Left renal cortex interstitium (tissue), 4 donors: ENCODE data around the gene FUT8. TPM values are rescaled to one million over a fixed set of nuclear protein-coding genes. Genes with fewer than 3 reads are reported as not detected.
"Not testable (repeated sequence)": the region's sequence is repeated elsewhere in the genome, so short reads cannot be mapped to it uniquely, and the experiment has no call there.

Experiments
- DNase-seq, 4 donors: peaks; one replicate each; pipeline ENCODE4 v3.0.0-alpha.2; 2013; ENCODE audit warnings: low read depth in 4 of 4, low spot score in 2 of 4, missing footprints in 1 of 4
- polyA plus RNA-seq, 4 donors: library from polyadenylated mRNA; unstranded; fragments of 120-200 nt; gene quantifications; one replicate each; pipeline ENCODE4 v1.2.1, GENCODE V29; 2013; ENCODE audit not compliant: insufficient read length in 4 of 4

The FUT8 gene
- polyA plus RNA-seq, 4 donors = 14.8 to 22.0 (median 18.7) TPM

DNA sequence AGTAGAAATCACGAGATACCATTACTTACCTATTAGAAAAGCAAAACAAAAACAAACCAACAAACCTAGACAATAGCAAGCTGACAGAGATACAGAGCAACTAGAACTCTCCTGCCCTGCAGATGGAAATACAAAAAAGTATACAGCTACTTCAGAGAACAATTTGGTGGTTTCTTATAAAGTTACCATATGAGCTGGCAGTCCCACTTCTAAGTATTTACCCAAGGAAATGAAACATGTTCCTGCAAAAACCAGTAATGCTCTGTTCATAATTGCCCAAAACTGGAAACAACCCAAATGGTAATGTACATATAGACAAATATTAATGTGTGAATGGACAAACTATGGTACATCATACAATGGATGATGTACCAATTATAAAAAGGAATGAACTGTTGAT lies 31.7 kb downstream of the FUT8 start:
- DNase-seq = no peak

DNA sequence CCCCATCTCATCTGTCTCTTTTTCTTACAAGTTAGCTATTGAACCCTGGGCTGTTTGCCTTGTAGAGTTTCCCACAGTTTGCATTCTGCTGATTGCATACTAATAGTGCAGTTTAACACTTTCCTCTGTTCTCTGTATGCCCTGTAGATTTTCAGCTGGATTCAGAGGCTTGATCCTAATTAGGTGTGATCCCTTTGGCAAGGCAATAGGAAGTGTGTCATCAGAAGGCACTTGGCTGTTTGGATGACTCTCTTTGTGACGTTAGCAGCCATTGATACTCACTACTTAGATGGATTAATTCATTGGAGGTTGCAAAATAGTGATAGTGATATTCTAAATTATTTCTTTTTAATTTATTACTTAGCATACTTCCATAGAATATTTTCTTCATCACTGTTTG lies 33.6 kb downstream of the FUT8 start:
- DNase-seq = no peak

DNA sequence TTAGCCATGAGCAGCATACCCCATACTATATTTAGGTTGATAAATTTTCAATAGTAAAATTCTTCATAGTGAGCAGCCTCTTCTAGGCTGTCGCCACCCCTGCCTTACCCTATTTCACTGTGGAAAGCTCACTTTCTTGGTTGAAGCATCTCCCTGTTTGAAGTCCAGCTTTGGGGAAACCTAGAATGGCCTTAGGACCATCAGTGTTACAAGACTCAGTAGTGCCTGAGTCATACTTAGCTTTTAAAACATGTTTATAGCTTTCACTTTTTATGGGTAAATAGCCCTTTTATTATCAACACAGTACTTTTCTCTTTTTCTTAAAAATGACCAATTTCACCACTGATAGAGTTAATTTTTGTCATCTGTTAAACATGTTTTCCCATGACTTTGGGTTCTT lies 37.1 kb downstream of the FUT8 start:
- no peak for DNase-seq

DNA sequence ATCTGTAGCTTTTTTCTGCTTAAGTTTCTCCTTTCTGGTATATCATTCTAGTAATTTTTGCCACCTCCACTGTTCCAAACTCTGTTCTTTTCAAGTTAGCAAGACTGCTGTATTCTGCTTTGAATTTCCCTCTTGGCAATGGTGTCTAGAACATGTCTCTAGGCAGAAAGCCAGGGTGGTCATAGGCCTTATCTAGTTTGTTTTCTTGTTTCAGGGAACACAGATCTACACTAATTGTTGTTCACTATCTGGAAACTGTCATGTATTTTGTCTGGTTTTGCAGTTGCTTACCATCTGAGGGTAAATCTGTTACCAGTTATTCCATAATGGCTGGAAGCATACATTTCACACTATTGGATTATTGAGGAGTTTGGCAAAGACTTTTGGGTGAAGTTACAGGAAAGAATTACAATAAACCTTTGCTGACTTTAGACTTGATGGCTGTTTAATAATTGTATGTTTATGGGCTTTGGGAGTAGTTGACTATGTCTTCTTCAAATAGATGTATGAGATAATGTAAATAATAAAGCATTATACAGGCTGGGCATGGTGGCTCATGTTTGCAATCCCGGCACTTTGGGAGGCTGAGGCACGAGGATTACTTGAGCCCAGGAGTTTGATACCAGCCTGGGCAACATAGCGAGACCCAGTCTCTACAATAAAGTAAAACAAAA lies 41.4 kb downstream of the FUT8 start:
- no peak for DNase-seq

DNA sequence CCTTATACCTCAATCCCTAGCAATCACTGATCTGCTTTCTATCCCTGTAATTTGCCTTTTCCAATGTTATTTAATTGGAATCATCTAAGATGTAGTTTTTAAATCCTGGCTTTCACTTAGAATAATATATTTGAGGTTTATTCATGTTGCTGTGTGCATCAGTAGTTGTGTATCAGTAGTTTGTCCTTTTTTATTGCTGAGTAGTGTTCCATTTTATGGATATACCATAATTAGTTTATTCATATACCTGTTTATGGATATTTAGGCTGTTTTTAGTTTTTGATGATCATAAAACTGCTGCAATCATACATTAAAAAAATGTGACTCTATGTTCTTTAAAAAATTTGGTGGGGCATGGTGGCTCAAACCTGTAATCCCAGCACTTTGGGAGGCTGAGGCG lies 43.7 kb downstream of the FUT8 start:
- DNase-seq = no peak

DNA sequence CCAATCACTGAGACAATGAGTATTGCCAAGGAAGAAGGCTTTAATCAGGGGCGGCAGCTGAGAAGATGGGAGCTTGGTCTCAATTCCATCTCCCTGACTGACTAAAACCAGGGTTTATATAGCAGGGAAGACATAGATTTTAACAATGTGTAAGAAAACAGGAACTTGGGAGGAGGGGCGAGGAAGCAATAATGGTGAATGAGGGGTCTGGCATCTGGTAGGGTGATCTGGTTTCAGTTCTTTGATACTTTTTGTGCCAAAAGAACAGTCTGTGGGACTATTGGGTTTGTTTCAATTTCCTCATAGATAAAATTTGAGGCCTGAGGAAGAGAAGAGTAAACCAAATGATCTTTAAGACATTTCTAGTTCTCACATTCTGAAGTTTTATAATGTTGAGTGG lies 49.2 kb downstream of the FUT8 start:
- no peak for DNase-seq

DNA sequence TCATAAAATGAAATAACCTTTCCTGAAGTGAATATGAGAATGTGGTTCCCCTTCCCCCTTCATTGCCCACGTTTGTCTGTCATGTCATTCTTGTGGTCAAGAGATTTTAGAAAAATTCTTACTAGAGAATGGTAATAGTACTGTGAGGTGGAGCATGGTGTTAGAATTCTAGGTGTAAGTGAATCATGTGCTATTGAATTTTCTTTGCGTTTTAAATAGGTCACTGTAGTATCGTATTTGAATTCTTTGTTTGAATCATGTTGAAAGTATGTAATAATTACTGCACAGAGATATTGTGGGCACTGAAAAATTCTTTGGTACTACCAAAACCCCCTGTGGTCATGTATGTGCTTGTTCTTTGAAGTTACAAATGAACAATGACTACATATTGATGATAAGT lies 49.9 kb downstream of the FUT8 start:
- no peak for DNase-seq

DNA sequence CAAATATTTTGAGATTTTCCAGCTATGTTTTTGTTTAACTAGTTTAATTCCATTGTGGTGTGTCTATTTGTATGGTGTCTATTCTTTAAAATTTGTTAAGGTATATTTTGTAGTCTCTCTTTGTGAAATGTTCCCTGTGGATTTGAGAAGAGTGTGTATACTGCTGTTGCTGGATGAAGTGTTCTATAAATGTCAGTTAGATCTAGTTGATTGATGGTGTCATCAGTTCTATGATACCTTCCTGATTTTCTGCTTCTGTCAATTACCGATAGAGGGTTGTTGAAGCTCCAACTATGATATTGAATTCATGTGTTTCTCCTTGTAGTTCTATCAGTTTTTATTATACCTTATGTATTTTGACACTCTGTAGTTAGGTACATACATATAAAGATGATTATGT lies 53.1 kb downstream of the FUT8 start:
- no peak for DNase-seq

DNA sequence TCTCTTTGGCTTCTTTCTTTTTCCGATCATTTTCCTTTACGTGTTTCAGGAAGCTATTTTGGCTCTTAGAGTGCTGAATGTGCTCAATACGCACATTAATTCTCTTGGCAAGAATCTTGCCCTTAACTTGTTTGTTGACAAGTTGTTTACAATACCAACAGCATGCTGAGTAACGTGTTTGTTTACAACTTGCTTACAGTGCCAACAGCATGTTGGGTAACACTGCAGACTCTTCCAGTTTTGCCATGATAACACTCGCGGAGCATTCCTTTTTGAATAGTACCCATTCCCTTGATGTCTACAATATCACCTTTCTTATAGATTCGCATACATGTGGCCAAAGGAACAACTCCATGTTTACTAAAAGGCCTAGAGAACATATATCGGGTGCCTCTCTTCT lies 55.4 kb downstream of the FUT8 start:
- DNase-seq = not testable (repeated sequence)

DNA sequence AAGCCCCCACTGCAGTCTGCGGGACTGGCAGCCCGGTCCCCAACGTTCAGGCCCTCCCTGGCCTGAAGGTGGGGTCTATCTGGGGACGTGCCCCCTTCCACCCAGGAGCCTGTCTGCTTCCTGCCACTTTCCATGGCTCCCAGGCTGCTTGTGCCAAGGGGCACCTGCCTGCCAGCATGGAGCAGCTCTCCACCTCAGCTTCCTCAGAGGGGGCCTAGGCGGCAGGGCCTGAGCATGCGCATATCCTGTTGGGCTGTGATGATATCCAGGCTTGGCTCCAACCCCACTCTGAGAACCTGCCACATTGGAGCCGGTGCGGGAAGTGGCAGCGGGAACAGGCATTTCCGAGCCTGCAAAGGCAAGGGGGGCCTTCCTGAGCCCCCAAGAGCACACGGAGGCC lies 57.4 kb downstream of the FUT8 start:
- DNase-seq = no peak

DNA sequence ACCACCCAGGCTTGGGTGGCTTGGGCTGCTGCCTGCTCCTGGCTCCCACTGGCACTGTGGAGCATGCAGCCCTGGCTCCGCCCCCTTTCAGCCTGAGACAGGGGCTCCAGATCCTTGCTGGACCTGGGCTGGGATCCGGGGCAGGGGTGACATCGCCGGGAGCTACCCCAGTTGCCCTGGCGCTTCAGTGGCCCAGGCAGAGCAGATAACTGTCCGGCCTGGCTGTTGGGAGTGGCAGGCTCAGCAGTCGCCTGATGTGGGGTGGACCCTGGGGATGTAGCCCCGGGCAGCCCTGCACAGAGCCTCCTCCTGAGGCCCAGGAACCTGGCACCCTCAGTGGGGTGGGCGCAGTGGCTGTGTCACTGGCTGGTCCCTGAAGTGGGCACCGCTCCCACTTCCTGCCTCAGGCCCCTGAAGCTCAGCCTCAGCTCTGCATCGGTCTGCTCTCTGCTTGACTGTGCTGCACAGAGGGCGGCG lies 57.9 kb downstream of the FUT8 start:
- DNase-seq = no peak

DNA sequence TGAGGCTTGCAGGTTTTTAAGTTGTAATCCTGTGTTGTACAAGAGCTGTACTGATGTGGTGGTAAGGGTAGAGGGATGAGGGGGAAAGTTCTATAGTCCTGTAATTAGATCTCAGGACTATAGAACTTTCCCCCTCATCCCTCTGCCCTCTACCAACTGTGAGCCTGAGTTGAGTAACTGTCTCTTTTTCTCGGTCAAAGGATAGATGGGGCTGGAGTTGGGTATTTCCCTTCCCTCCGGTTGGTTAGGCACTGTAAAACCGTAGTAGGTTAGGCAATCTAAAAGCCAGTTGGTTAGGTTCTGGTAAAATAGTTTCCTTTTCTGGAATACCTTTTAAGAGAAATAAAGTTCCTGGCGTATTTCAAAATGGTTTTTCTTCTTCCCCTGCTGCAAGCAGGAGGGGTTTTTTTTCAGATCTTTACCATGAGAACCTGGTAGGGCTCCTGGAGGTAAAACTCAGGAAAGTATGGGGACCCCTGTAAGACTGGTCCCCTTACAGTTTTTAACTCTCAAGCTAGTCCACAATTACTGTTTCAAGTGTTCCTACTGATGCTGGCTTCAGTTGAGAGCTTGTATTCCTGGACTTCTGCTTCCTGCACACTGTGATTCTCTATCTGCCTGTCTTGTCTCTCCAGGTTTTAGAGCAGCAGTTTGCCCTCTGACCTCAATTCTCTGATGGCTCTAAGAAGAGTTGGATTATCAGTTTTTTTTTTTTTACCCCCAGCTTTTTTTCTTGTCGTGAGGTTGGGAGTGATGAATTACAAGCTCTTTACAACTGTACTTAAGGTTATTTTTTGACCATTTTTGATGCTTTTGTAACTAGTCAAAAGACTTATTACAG lies 58.7 kb downstream of the FUT8 start:
- DNase-seq = no peak

DNA sequence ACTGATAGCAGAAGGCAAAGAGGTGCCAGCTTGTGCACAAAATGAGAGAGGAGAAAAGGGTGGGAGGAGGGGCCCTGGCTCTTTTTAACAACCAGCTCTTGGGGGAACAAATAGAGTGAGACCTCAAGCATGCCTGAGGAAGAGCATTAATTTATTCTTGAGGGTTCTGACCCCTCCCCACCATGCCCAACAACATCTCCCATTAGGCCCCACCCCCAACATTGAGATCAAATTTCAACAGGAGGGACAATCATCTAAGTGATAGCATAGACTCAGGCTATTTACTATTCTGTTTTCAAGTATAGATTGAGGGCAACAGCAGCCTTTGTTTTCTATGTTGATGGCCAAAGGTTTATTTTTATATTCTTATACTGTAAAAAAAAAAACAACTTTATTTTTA lies 59.7 kb downstream of the FUT8 start:
- DNase-seq = no peak

DNA sequence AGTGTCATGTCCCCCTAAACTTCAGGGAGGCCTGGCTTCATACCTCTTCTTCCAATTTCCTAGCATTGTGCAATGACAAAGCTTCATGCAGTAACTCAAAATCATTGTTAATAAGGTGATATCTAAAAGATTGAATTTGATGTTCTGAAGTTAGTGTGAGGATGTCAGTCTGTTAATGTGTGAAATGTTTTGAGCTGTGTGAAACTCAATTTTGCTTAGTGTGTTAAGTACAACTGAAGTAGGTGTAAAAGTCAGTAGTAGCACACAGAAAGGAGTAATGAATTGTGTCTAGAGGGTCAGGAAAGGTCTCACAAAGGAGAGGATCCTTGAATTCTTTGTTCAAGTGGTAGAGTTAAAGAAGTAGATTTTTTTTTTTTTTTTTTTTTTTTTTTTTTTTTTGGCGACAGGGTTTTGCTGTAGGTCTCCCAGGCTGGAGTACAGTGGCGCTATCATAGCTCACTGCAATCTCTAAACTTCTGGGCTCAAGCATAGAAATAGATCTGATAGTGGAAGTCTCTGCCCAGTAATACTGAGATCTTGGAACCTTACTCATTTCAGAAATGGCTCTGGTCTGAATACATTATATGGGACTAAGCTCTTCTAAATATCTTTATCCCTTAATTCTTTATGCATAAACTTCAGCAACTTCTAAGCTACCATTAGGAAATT lies 63.9 kb downstream of the FUT8 start:
- no peak for DNase-seq

DNA sequence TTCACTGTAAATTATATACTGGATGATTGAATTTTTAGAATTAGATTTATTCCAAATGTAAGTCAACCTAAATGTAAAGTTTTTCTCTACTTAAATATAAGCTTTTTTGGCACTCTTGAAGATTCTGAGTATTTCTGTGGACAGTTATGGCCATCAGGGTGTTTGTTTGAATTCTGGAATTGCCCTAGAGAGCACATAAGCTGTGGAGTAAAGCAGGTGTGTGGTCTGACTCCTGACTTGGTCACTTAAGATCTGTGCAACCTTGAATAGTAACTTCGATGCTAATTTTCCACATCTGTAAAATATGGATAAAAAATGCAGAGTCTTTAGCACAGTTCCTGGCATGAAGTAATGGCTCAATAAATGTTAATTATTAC lies 64.4 kb downstream of the FUT8 start:
- no peak for DNase-seq

DNA sequence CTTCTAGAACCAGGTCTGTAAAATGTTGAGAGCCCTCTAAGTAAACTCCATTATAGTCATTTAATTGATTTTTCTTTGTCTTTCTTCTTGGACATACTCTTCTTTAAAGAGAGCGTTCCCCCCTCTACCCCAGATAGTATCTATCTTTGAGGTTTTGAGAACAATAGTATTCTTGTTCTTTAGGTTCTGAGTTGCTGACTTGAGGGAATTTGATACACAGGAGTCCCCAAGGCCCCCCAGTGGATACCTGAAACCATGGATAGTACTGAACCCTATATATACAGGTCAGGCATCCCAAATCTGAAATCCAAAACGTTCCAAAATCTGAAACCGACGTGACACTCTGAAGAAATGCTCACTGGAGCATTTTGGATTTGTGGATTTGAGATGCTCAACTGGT lies 65.5 kb downstream of the FUT8 start:
- DNase-seq = no peak

DNA sequence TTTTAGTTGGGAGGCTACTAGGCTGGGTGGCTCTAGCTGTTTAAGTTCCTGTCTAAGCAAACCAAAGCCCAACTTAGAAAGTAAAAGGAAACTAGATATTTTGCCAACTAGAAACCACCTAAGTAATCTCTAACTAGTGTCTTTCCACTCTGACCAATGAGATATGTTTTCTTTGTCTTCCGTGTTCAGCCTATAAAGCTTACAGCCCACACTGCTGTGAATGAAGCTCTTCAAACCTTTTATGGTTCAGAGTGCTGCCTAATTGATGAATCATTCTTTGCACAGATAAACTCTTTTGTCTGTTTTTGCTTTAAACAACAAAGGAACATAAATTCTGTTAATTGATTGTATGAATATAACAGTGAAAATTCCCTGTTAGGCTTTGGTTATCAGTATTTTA lies 66.1 kb downstream of the FUT8 start:
- DNase-seq = no peak

DNA sequence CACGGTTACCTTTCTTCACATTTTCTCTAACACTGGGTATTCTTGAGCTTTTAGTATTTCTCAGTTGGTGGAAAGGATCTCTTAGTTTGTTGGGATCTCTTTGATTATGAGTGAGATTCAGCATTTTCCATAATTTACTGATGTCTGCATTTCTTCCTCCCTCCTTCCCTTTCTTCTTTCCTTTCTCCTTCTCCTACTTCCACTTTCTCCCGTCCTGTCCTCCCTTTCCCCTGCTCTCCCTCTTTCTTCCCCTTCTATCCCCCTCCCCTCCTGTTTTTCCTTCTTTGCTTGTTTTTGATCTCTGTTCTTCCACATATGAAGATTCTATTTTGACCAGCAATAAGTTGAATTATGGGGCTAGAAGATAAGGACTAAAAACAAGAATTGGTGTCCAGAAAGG lies 66.9 kb downstream of the FUT8 start:
- DNase-seq = no peak

DNA sequence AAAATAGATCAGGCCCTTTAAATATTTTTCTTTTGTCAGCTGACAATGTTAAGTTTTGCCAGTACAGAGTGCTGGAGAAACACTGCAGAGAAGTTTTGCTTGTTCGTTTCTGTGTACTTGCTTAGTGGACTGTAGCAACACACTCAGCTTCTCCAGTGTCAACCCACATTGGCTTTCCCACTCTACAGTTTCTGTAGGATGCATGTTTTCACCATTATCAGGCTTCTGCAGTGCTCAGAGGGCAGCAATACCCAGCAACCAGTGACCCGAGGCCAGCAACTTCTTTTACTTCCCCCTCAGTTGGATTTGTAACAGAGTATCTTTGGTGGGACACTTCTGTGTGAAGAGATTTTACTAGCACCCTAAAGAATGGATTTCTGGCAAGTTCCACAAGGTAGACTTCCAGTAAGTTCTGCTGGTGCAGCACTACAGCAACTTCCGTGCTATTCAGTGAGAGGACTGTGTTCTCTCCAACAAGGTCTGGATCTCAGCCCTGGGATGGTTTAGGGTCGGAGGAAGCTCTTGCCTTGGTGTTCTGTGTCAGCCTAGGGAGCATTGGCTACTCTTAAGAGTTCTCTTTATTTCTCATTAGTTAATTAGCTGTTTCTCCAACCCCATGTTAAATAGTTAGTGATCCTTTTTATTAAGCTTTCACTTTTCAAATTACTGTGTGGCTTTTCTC lies 70.4 kb downstream of the FUT8 start:
- DNase-seq = no peak

DNA sequence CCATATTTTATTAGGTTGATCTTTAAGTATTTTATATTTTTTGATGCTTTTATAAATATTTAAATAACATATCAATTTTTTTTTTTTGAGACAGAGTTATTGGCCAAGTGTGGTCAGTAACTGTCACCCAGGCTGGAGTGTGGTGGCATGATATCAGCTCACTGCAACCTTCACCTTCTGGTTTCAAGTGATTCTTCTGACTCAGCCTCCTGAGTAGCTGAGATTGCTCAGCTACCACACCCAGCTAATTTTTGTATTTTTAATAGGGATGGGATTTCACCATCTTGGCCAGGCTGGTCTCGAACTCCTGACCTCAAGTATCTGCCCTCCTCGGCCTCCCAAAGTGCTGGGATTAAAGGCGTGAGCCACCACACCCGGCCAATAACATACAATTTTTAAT lies 71.1 kb downstream of the FUT8 start:
- DNase-seq = no peak

DNA sequence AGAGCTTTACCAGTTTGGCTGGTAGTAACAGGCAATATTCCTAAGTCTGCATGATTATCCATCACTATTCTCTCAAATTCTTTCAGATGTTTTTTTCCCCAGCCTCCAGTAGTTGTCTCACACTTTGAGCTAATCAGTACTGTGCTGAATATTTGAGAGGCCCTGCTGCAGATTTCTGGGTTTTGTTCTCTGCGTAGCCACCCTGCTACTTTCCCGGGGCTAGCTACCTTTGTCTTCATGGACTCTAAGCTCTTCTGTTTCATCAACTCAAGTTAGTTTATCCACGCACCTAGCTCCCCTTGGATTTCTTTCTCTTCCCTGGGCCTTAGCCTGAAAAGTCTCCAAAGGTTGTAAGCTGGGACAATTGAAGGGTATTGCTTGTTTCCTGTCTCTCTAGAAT lies 73.0 kb downstream of the FUT8 start:
- DNase-seq = no peak
